GM23338 (cell line): ENCODE results near the gene TRAF3. TPM values are rescaled to one million over a fixed set of nuclear protein-coding genes. Genes with fewer than 3 reads are reported as not detected.

ENCODE experiments used
- ATAC-seq: fragments of 200-7000 bp; cut with Tn5 transposase; 3 replicates; pipeline ENCODE4 v1.9.1; 2020
- DNase-seq: peaks from one replicate; pipeline ENCODE4 v3.0.0-alpha.2; 2015; ENCODE audit warnings: low spot score
- H2AFZ ChIP-seq: fragments of 200-600 bp; sonication (generic); 2 replicates; pipeline ENCODE4 v1.8.0; 2016; ENCODE audit warnings: antibody characterized with exemption, mild to moderate bottlenecking, moderate library complexity
- H3F3A ChIP-seq: fragments of 200-600 bp; sonication (generic); replicated peaks from 2 replicates; pipeline ENCODE4 v1.8.0; 2017; ENCODE audit warnings: antibody characterized with exemption, mixed run types, low read depth
- H3K27ac ChIP-seq: fragments of 200-600 bp; sonication (generic); 2 replicates; pipeline ENCODE4 v1.6.1; 2016; ENCODE audit warnings: low read depth
- H3K27me3 ChIP-seq: fragments of 200-600 bp; sonication (generic); 2 replicates; pipeline ENCODE4 v1.8.0; 2016; ENCODE audit warnings: mild to moderate bottlenecking, mixed run types, moderate library complexity; ENCODE audit not compliant: insufficient read depth
- H3K36me3 ChIP-seq: fragments of 200-600 bp; sonication (generic); 2 replicates; pipeline ENCODE4 v1.8.0; 2016; ENCODE audit warnings: mild to moderate bottlenecking; ENCODE audit not compliant: insufficient read depth
- H3K4me1 ChIP-seq: fragments of 200-600 bp; sonication (generic); 2 replicates; pipeline ENCODE4 v1.8.0; 2016; ENCODE audit warnings: mild to moderate bottlenecking, moderate library complexity; ENCODE audit not compliant: insufficient read depth
- H3K4me2 ChIP-seq: fragments of 200-600 bp; sonication (generic); 2 replicates; pipeline ENCODE4 v1.7.1; 2017; ENCODE audit warnings: mixed run types
- H3K4me3 ChIP-seq: fragments of 200-600 bp; sonication (generic); 2 replicates; pipeline ENCODE4 v1.6.1; 2016; ENCODE audit warnings: mixed run types
- H3K79me2 ChIP-seq: fragments of 200-600 bp; sonication (generic); replicated peaks from 2 replicates; pipeline ENCODE4 v1.8.0; 2017; ENCODE audit warnings: mild to moderate bottlenecking; ENCODE audit not compliant: insufficient read depth
- H3K9me2 ChIP-seq: fragments of 200-600 bp; sonication (generic); 2 replicates; pipeline ENCODE4 v1.8.0; 2017; ENCODE audit not compliant: insufficient read depth
- H4K20me1 ChIP-seq: fragments of 200-600 bp; sonication (generic); replicated peaks from 2 replicates; pipeline ENCODE4 v1.8.0; 2017; ENCODE audit warnings: mild to moderate bottlenecking; ENCODE audit not compliant: insufficient read depth
- H3K27ac Mint-ChIP-seq: 2 replicates; pipeline ENCODE4 v1.8.0; 2020; ENCODE audit warnings: inconsistent platforms, mild to moderate bottlenecking, moderate library complexity, mixed read lengths
- H3K27me3 Mint-ChIP-seq: 3 replicates; pipeline ENCODE4 v1.8.0; 2022; ENCODE audit warnings: low read depth, mild to moderate bottlenecking, moderate library complexity, mixed read lengths, inconsistent platforms; ENCODE audit not compliant: insufficient read depth, poor library complexity
- H3K36me3 Mint-ChIP-seq: 3 replicates; pipeline ENCODE4 v1.8.0; 2021; ENCODE audit warnings: low read depth, mild to moderate bottlenecking, inconsistent platforms, moderate library complexity, mixed read lengths
- H3K4me1 Mint-ChIP-seq: 3 replicates; pipeline ENCODE4 v1.8.0; 2020; ENCODE audit warnings: mild to moderate bottlenecking, inconsistent platforms, mixed read lengths
- H3K4me3 Mint-ChIP-seq: 3 replicates; pipeline ENCODE4 v1.8.0; 2021; ENCODE audit warnings: moderate library complexity, mild to moderate bottlenecking, inconsistent platforms, mixed read lengths
- H3K9me3 Mint-ChIP-seq: 3 replicates; pipeline ENCODE4 v1.8.0; 2020; ENCODE audit warnings: moderate library complexity, mild to moderate bottlenecking, inconsistent platforms, mixed read lengths
- EZH2 ChIP-seq: fragments of 200-600 bp; sonication (generic); IDR thresholded peaks from one replicate; pipeline ENCODE4 v1.8.0; 2017; ENCODE audit warnings: antibody characterized with exemption, mild to moderate bottlenecking, low read depth; ENCODE audit not compliant: unreplicated experiment
- EZH2phosphoT487 ChIP-seq: fragments of 200-600 bp; sonication (generic); IDR thresholded peaks from one replicate; pipeline ENCODE4 v1.8.1; 2018; ENCODE audit warnings: antibody characterized with exemption; ENCODE audit not compliant: unreplicated experiment
- JUNB ChIP-seq: IDR thresholded peaks from one replicate; pipeline ENCODE4 v1.6.1; 2016; ENCODE audit warnings: antibody characterized with exemption; ENCODE audit not compliant: unreplicated experiment
- NANOG ChIP-seq: IDR thresholded peaks from 2 replicates; pipeline ENCODE4 v1.6.1; 2016; ENCODE audit warnings: antibody characterized with exemption, borderline replicate concordance
- POLR2AphosphoS5 ChIP-seq: IDR thresholded peaks from 2 replicates; pipeline ENCODE4 v1.6.1; 2016; ENCODE audit warnings: antibody characterized with exemption, low read depth
- ZNF114 ChIP-seq: fragments of 250-450 bp; sonication (Bioruptor Pico); IDR thresholded peaks from 2 replicates; pipeline ENCODE4 v1.5.0; 2020; ENCODE audit warnings: mild to moderate bottlenecking, moderate library complexity
- polyA plus RNA-seq: library from polyadenylated mRNA; unstranded; fragments of >200 nt; fragmentation: Nextera tagmentation; extraction: Ambion mirVana; gene quantifications from 2 replicates; pipeline ENCODE4 v1.2.1, GENCODE V29; 2016
- total RNA-seq: library from RNA; depleted of rRNA; stranded (reverse); fragments of >200 nt; shearing (Covaris generic); gene quantifications from 2 replicates; pipeline ENCODE4 v1.2.3, GENCODE V29; 2014
- TF ChIP-seq, protein P1 (sequence below), 2 experiments: fragments of 200-600 bp in 1 of 2; sonication (generic) in 1 of 2; conservative IDR thresholded peaks; 2 replicates each; pipeline versions ENCODE4 v1.5.1 to v1.6.1; 2016 to 2017; ENCODE audit warnings: antibody characterized with exemption in 2 of 2, low read depth in 2 of 2, mild to moderate bottlenecking in 2 of 2, moderate library complexity in 1 of 2
- TF ChIP-seq, protein P2 (sequence below): fragments of 250-450 bp; sonication (Bioruptor Pico); IDR thresholded peaks from 2 replicates; pipeline ENCODE4 v1.5.0; 2020; ENCODE audit warnings: mild to moderate bottlenecking, moderate library complexity
- TF ChIP-seq, protein P3 (sequence below): IDR thresholded peaks from 2 replicates; pipeline ENCODE4 v1.6.1; 2016; ENCODE audit warnings: antibody characterized with exemption
- TF ChIP-seq, protein P4 (sequence below): IDR thresholded peaks from one replicate; pipeline ENCODE4 v1.6.1; 2018; ENCODE audit warnings: antibody characterized with exemption; ENCODE audit not compliant: unreplicated experiment

Gene TRAF3
- total and polyA plus RNA-seq, 2 experiments from 2014 or later, result 3.7 to 9.3 TPM

DNA sequence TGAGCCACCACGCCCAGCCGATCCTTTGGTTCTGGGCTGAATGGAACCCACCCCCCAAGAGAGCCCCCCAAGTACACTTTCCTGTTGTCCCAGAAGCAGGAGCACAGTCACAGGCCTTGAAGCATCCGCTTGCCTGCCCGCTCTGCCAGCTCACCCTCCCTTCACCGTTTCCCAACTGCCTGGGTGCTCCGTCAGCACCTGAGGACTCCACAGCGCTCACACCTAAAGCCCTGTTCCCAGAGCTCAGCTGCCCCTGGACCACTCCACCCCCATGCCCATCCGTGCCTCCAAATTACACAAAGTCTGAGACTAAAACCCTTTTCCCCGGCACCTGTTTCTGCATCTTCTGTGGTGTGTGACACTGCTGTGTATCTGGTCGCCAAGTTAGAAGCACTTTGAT lies 44.3 kb upstream of the TRAF3 start:
- H3K27ac Mint-ChIP-seq, result peak overlapping the region; percentile 26; the same call in 1 of the 2 replicates
- no peak overlapping the region for H3K27ac ChIP-seq
- H3K4me2 ChIP-seq, result no peak overlapping the region
- no peaks in the 10 kb centered on the region for H3K9me2 ChIP-seq
- H3K36me3 Mint-ChIP-seq, result peaks cover 8% of the 10 kb centered on the region; the same call in 2 of the 3 replicates
- H4K20me1 ChIP-seq, result no peaks in the 10 kb centered on the region; the same call in 1 of the 2 replicates
- H3K36me3 ChIP-seq, result no peaks in the 10 kb centered on the region
- peaks cover 12% of the 10 kb centered on the region for H3K27me3 Mint-ChIP-seq
- peaks cover 2% of the 10 kb centered on the region; the same call in 2 of the 3 replicates for H3K4me1 Mint-ChIP-seq
- H3K4me3 Mint-ChIP-seq, result no peak overlapping the region
- H3K4me3 ChIP-seq, result no peak overlapping the region
- no peaks in the 10 kb centered on the region for H3K27me3 ChIP-seq
- H3K79me2 ChIP-seq, result no peaks in the 10 kb centered on the region
- peaks cover 3% of the 10 kb centered on the region; the same call in 1 of the 2 replicates for H3K4me1 ChIP-seq
- H2AFZ ChIP-seq, result no peak overlapping the region
- TF ChIP-seq EZH2, result no peak
- no peaks in the 10 kb centered on the region for H3F3A ChIP-seq
- DNase-seq, result no peak
- no peaks in the 10 kb centered on the region for H3K9me3 Mint-ChIP-seq
- no peak for ATAC-seq

DNA sequence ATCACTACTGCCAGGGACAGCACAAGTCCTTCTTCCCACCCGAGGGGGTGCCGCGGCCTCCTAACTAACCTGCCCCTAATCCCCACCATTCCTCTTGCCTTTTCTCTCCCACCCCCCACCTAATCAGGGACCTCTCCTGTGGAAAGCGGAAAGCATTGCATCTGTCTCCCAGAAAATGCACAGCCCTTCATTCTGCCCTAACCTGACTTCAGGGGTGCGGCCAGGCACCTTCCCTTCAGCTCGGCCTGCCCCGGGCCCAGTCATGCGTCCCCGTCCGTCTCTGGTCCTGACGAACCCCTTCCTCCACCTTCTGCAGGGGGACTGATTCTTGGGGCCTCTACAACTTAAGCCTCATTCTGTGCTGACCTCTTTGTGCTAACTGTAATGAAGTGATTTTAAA lies 43.9 kb upstream of the TRAF3 start:
- no peaks in the 10 kb centered on the region for H3K4me1 ChIP-seq
- Mint-ChIP-seq H3K27ac (peak overlapping the region; percentile 26; the same call in 1 of the 2 replicates), H3K4me3 (no peak overlapping the region), H3K9me3 (no peaks in the 10 kb centered on the region), H3K4me1 (peaks cover 2% of the 10 kb centered on the region; the same call in 1 of the 3 replicates), H3K36me3 (peaks cover 4% of the 10 kb centered on the region; the same call in 2 of the 3 replicates), H3K27me3 (peaks cover 12% of the 10 kb centered on the region)
- H3K79me2 ChIP-seq, result no peaks in the 10 kb centered on the region
- ATAC-seq (no peak), DNase-seq (no peak)
- H3K27ac ChIP-seq, result no peak overlapping the region
- H3F3A ChIP-seq, result no peaks in the 10 kb centered on the region
- H2AFZ ChIP-seq, result no peak overlapping the region
- no peak overlapping the region for H3K4me3 ChIP-seq
- H3K27me3 ChIP-seq, result no peaks in the 10 kb centered on the region
- H4K20me1 ChIP-seq, result no peaks in the 10 kb centered on the region; the same call in 1 of the 2 replicates
- no peaks in the 10 kb centered on the region for H3K9me2 ChIP-seq
- no peaks in the 10 kb centered on the region for H3K36me3 ChIP-seq
- H3K4me2 ChIP-seq, result no peak overlapping the region
- TF ChIP-seq JUNB (no peak), ZNF114 (CRISPR knock-in tag) (no peak), POLR2AphosphoS5 (no peak), EZH2phosphoT487 (no peak), NANOG (no peak)
- TF ChIP-seq, protein P1, sequence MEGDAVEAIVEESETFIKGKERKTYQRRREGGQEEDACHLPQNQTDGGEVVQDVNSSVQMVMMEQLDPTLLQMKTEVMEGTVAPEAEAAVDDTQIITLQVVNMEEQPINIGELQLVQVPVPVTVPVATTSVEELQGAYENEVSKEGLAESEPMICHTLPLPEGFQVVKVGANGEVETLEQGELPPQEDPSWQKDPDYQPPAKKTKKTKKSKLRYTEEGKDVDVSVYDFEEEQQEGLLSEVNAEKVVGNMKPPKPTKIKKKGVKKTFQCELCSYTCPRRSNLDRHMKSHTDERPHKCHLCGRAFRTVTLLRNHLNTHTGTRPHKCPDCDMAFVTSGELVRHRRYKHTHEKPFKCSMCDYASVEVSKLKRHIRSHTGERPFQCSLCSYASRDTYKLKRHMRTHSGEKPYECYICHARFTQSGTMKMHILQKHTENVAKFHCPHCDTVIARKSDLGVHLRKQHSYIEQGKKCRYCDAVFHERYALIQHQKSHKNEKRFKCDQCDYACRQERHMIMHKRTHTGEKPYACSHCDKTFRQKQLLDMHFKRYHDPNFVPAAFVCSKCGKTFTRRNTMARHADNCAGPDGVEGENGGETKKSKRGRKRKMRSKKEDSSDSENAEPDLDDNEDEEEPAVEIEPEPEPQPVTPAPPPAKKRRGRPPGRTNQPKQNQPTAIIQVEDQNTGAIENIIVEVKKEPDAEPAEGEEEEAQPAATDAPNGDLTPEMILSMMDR (conservative IDR thresholded peaks at IDR 0.05; ENCODE audit: low read depth in 2 of 2), result no peak
- TF ChIP-seq, protein P2, sequence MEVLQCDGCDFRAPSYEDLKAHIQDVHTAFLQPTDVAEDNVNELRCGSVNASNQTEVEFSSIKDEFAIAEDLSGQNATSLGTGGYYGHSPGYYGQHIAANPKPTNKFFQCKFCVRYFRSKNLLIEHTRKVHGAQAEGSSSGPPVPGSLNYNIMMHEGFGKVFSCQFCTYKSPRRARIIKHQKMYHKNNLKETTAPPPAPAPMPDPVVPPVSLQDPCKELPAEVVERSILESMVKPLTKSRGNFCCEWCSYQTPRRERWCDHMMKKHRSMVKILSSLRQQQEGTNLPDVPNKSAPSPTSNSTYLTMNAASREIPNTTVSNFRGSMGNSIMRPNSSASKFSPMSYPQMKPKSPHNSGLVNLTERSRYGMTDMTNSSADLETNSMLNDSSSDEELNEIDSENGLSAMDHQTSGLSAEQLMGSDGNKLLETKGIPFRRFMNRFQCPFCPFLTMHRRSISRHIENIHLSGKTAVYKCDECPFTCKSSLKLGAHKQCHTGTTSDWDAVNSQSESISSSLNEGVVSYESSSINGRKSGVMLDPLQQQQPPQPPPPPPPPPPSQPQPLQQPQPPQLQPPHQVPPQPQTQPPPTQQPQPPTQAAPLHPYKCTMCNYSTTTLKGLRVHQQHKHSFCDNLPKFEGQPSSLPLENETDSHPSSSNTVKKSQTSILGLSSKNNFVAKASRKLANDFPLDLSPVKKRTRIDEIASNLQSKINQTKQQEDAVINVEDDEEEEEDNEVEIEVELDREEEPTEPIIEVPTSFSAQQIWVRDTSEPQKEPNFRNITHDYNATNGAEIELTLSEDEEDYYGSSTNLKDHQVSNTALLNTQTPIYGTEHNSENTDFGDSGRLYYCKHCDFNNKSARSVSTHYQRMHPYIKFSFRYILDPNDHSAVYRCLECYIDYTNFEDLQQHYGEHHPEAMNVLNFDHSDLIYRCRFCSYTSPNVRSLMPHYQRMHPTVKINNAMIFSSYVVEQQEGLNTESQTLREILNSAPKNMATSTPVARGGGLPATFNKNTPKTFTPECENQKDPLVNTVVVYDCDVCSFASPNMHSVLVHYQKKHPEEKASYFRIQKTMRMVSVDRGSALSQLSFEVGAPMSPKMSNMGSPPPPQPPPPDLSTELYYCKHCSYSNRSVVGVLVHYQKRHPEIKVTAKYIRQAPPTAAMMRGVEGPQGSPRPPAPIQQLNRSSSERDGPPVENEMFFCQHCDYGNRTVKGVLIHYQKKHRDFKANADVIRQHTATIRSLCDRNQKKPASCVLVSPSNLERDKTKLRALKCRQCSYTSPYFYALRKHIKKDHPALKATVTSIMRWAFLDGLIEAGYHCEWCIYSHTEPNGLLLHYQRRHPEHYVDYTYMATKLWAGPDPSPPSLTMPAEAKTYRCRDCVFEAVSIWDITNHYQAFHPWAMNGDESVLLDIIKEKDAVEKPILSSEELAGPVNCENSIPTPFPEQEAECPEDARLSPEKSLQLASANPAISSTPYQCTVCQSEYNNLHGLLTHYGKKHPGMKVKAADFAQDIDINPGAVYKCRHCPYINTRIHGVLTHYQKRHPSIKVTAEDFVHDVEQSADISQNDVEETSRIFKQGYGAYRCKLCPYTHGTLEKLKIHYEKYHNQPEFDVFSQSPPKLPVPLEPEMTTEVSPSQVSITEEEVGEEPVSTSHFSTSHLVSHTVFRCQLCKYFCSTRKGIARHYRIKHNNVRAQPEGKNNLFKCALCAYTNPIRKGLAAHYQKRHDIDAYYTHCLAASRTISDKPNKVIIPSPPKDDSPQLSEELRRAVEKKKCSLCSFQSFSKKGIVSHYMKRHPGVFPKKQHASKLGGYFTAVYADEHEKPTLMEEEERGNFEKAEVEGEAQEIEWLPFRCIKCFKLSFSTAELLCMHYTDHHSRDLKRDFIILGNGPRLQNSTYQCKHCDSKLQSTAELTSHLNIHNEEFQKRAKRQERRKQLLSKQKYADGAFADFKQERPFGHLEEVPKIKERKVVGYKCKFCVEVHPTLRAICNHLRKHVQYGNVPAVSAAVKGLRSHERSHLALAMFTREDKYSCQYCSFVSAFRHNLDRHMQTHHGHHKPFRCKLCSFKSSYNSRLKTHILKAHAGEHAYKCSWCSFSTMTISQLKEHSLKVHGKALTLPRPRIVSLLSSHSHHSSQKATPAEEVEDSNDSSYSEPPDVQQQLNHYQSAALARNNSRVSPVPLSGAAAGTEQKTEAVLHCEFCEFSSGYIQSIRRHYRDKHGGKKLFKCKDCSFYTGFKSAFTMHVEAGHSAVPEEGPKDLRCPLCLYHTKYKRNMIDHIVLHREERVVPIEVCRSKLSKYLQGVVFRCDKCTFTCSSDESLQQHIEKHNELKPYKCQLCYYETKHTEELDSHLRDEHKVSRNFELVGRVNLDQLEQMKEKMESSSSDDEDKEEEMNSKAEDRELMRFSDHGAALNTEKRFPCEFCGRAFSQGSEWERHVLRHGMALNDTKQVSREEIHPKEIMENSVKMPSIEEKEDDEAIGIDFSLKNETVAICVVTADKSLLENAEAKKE, result no peak
- TF ChIP-seq, protein P3, sequence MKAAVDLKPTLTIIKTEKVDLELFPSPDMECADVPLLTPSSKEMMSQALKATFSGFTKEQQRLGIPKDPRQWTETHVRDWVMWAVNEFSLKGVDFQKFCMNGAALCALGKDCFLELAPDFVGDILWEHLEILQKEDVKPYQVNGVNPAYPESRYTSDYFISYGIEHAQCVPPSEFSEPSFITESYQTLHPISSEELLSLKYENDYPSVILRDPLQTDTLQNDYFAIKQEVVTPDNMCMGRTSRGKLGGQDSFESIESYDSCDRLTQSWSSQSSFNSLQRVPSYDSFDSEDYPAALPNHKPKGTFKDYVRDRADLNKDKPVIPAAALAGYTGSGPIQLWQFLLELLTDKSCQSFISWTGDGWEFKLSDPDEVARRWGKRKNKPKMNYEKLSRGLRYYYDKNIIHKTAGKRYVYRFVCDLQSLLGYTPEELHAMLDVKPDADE, result no peak
- TF ChIP-seq, protein P4, sequence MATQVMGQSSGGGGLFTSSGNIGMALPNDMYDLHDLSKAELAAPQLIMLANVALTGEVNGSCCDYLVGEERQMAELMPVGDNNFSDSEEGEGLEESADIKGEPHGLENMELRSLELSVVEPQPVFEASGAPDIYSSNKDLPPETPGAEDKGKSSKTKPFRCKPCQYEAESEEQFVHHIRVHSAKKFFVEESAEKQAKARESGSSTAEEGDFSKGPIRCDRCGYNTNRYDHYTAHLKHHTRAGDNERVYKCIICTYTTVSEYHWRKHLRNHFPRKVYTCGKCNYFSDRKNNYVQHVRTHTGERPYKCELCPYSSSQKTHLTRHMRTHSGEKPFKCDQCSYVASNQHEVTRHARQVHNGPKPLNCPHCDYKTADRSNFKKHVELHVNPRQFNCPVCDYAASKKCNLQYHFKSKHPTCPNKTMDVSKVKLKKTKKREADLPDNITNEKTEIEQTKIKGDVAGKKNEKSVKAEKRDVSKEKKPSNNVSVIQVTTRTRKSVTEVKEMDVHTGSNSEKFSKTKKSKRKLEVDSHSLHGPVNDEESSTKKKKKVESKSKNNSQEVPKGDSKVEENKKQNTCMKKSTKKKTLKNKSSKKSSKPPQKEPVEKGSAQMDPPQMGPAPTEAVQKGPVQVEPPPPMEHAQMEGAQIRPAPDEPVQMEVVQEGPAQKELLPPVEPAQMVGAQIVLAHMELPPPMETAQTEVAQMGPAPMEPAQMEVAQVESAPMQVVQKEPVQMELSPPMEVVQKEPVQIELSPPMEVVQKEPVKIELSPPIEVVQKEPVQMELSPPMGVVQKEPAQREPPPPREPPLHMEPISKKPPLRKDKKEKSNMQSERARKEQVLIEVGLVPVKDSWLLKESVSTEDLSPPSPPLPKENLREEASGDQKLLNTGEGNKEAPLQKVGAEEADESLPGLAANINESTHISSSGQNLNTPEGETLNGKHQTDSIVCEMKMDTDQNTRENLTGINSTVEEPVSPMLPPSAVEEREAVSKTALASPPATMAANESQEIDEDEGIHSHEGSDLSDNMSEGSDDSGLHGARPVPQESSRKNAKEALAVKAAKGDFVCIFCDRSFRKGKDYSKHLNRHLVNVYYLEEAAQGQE, result no peak
